EH (cell line): ENCODE data around the gene MRO.
"Not testable (repeated sequence)": the region's sequence is repeated elsewhere in the genome, so short reads cannot be mapped to it uniquely, and the experiment has no call there.

Source experiments
- DNase-seq: peaks from one replicate; pipeline ENCODE4 v3.0.0-alpha.2; 2015; ENCODE audit warnings: low read depth

The MRO gene

GRCh38 chr18:50833496-50833895, 13.7 kb upstream of the MRO start:
- DNase-seq: not testable (repeated sequence)

GRCh38 chr18:50832754-50833153, 12.9 kb upstream of the MRO start:
- DNase-seq: no peak

- no peak for DNase-seq
Measured at GRCh38 chr18:50830544-50830943, 10.7 kb upstream of the MRO start.

GRCh38 chr18:50829644-50830043, 9.8 kb upstream of the MRO start:
- no peak for DNase-seq

- no peak for DNase-seq
Measured at GRCh38 chr18:50826027-50826426, 6.2 kb upstream of the MRO start.

GRCh38 chr18:50825621-50826020, 5.8 kb upstream of the MRO start:
- DNase-seq: no peak

- no peak for DNase-seq
Measured at GRCh38 chr18:50822756-50823155, 2.9 kb upstream of the MRO start.

GRCh38 chr18:50820901-50821520, 1.2 kb upstream of the MRO start:
- DNase-seq: no peak

GRCh38 chr18:50819027-50819727, 639 bp downstream of the MRO start:
- peak; percentile 15 for DNase-seq

- DNase-seq: no peak
Measured at GRCh38 chr18:50816419-50817166, 3.2 kb downstream of the MRO start.

GRCh38 chr18:50814395-50814794, 5.4 kb downstream of the MRO start:
- DNase-seq: no peak

GRCh38 chr18:50813353-50813752, 6.5 kb downstream of the MRO start:
- no peak for DNase-seq

GRCh38 chr18:50812834-50813233, 7.0 kb downstream of the MRO start:
- no peak for DNase-seq

- DNase-seq: no peak
Measured at GRCh38 chr18:50807176-50807575, 12.6 kb downstream of the MRO start.

- no peak for DNase-seq
Measured at GRCh38 chr18:50806208-50806616, 13.6 kb downstream of the MRO start.

GRCh38 chr18:50805732-50806131, 14.1 kb downstream of the MRO start:
- DNase-seq: no peak

- no peak for DNase-seq
Measured at GRCh38 chr18:50803592-50803991, 16.2 kb downstream of the MRO start.

GRCh38 chr18:50802141-50802540, 17.7 kb downstream of the MRO start:
- no peak for DNase-seq

- DNase-seq: no peak
Measured at GRCh38 chr18:50797142-50797541, 22.7 kb downstream of the MRO start.

- DNase-seq: no peak
Measured at GRCh38 chr18:50796495-50796894, 23.3 kb downstream of the MRO start.

GRCh38 chr18:50793641-50794565, 25.9 kb downstream of the MRO start:
- DNase-seq: no peak

GRCh38 chr18:50792885-50793284, 26.9 kb downstream of the MRO start:
- DNase-seq: no peak
